HepG2 (cell line): ENCODE results near the gene RGS14. TPM values are rescaled to one million over a fixed set of nuclear protein-coding genes. Genes with fewer than 3 reads are reported as not detected.

Source experiments
- BCL6 ChIP-seq: IDR thresholded peaks from 2 replicates; pipeline ENCODE4 v1.6.1; 2016; ENCODE audit warnings: missing genetic modification reagents, missing compliant biosample characterization
- CBX2 ChIP-seq, 2 experiments: fragments of 200-600 bp in 1 of 2; sonication (generic); formaldehyde crosslinking in 1 of 2; IDR thresholded peaks; 2 replicates each; pipeline versions ENCODE4 v1.7.0 to v1.8.1; 2018 to 2022; ENCODE audit warnings: low read depth in 2 of 2, low read length in 1 of 2, mild to moderate bottlenecking in 1 of 2, missing genetic modification reagents in 1 of 2
- NRL ChIP-seq: sonication (generic); formaldehyde crosslinking; IDR thresholded peaks from 2 replicates; pipeline ENCODE4 v1.5.0; 2020; ENCODE audit warnings: missing genetic modification reagents, mild to moderate bottlenecking, moderate library complexity, borderline replicate concordance
- RFXANK ChIP-seq: IDR thresholded peaks from 2 replicates; pipeline ENCODE4 v1.6.1; 2016
- SMARCE1 ChIP-seq: fragments of 450-650 bp; IDR thresholded peaks from 2 replicates; pipeline ENCODE4 v1.6.1; 2017; ENCODE audit warnings: borderline replicate concordance
- ZNF276 ChIP-seq: sonication (generic); formaldehyde crosslinking; IDR thresholded peaks from 2 replicates; pipeline ENCODE4 v1.4.0; 2020; ENCODE audit warnings: mild to moderate bottlenecking, low read depth, missing genetic modification reagents
- ZNF292 ChIP-seq: sonication (generic); formaldehyde crosslinking; IDR thresholded peaks from 2 replicates; pipeline ENCODE4 v1.8.1; 2022; ENCODE audit warnings: mild to moderate bottlenecking, low read depth, missing genetic modification reagents, borderline replicate concordance
- ZNF451 ChIP-seq: sonication (generic); formaldehyde crosslinking; IDR thresholded peaks from 2 replicates; pipeline ENCODE4 v1.5.0; 2020; ENCODE audit warnings: mild to moderate bottlenecking, missing genetic modification reagents
- ZNF609 ChIP-seq: sonication (generic); formaldehyde crosslinking; IDR thresholded peaks from 2 replicates; pipeline ENCODE4 v1.4.0; 2020; ENCODE audit warnings: mild to moderate bottlenecking, missing genetic modification reagents, borderline replicate concordance
- ZNF747 ChIP-seq: sonication (generic); formaldehyde crosslinking; IDR thresholded peaks from 2 replicates; pipeline ENCODE4 v1.8.1; 2023; ENCODE audit warnings: missing genetic modification reagents, mild to moderate bottlenecking, borderline replicate concordance
- ZNF768 ChIP-seq: sonication (generic); formaldehyde crosslinking; IDR thresholded peaks from 2 replicates; pipeline ENCODE4 v1.4.0; 2020; ENCODE audit warnings: missing genetic modification reagents
- polyA plus RNA-seq, 8 experiments: library from polyadenylated mRNA; depleted of rRNA in 3 of 8; stranded (reverse) in 7 of 8; unstranded in 1 of 8; fragments of >200 nt; fragmentation: Illumina TruSeq in 4 of 8; extraction: Trizol in 4 of 8; gene quantifications; 2 replicates each; pipeline versions ENCODE4 v1.2.1 to v1.2.3, GENCODE V29; 2011 to 2016; ENCODE audit warnings: low read depth in 4 of 8, missing spikeins in 1 of 8, mixed read lengths in 1 of 8; ENCODE audit not compliant: insufficient read depth in 1 of 8
- total RNA-seq, 5 experiments: library from RNA; depleted of rRNA; stranded (reverse); fragments of >200 nt; fragmentation: Illumina TruSeq; extraction: Trizol; gene quantifications; 2 replicates each; pipeline ENCODE4 v1.2.3, GENCODE V29; 2016; ENCODE audit warnings: low read depth in 1 of 5
- TF ChIP-seq, protein P1 (sequence below): IDR thresholded peaks from 2 replicates; pipeline ENCODE4 v1.6.1; 2012; ENCODE audit warnings: low read depth, low read length, improper control_type of control experiment
- TF ChIP-seq, protein P2 (sequence below): sonication (generic); formaldehyde crosslinking; IDR thresholded peaks from 2 replicates; pipeline ENCODE4 v1.4.0; 2020; ENCODE audit warnings: missing genetic modification reagents, borderline replicate concordance
- TF ChIP-seq, protein P3 (sequence below): IDR thresholded peaks from 2 replicates; pipeline ENCODE4 v1.6.1; 2016; ENCODE audit warnings: low read depth, borderline replicate concordance

The RGS14 gene
- total and polyA plus RNA-seq, 2 of the 13 experiments (the other 11 are each of a cell fraction or from before 2014, with no cell fraction given) = 11.1 to 17.2 TPM

GRCh38 chr5:177351392-177352329 is 6.1 kb upstream of the RGS14 start, which contains the start of gene LMAN2 (continued):
- TF ChIP-seq, protein P1, sequence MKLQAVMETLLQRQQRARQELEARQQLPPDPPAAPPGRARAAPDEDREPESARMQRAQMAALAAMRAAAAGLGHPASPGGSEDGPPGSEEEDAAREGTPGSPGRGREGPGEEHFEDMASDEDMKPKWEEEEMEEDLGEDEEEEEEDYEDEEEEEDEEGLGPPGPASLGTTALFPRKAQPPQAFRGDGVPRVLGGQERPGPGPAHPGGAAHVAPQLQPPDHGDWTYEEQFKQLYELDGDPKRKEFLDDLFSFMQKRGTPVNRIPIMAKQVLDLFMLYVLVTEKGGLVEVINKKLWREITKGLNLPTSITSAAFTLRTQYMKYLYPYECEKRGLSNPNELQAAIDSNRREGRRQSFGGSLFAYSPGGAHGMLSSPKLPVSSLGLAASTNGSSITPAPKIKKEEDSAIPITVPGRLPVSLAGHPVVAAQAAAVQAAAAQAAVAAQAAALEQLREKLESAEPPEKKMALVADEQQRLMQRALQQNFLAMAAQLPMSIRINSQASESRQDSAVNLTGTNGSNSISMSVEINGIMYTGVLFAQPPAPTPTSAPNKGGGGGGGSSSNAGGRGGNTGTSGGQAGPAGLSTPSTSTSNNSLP = 0 out of 2 replicates have a peak, but pooled peaks have one; percentile 10
- TF ChIP-seq, protein P2, sequence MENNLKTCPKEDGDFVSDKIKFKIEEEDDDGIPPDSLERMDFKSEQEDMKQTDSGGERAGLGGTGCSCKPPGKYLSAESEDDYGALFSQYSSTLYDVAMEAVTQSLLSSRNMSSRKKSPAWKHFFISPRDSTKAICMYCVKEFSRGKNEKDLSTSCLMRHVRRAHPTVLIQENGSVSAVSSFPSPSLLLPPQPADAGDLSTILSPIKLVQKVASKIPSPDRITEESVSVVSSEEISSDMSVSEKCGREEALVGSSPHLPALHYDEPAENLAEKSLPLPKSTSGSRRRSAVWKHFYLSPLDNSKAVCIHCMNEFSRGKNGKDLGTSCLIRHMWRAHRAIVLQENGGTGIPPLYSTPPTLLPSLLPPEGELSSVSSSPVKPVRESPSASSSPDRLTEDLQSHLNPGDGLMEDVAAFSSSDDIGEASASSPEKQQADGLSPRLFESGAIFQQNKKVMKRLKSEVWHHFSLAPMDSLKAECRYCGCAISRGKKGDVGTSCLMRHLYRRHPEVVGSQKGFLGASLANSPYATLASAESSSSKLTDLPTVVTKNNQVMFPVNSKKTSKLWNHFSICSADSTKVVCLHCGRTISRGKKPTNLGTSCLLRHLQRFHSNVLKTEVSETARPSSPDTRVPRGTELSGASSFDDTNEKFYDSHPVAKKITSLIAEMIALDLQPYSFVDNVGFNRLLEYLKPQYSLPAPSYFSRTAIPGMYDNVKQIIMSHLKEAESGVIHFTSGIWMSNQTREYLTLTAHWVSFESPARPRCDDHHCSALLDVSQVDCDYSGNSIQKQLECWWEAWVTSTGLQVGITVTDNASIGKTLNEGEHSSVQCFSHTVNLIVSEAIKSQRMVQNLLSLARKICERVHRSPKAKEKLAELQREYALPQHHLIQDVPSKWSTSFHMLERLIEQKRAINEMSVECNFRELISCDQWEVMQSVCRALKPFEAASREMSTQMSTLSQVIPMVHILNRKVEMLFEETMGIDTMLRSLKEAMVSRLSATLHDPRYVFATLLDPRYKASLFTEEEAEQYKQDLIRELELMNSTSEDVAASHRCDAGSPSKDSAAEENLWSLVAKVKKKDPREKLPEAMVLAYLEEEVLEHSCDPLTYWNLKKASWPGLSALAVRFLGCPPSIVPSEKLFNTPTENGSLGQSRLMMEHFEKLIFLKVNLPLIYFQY (CRISPR knock-in tag) = peak; percentile 36; the same call in 1 of the 2 replicates
- TF ChIP-seq ZNF276 (no peak), CBX2 (IDR thresholded peaks at IDR 0.05; ENCODE audit: low read depth, low read length) (no peak), CBX2 (CRISPR knock-in tag; IDR thresholded peaks at IDR 0.05; ENCODE audit: low read depth) (no peak), NRL (CRISPR knock-in tag) (no peak), ZNF451 (CRISPR knock-in tag) (peak; percentile 62), BCL6 (CRISPR knock-in tag) (no peak), ZNF609 (CRISPR knock-in tag) (0 out of 2 replicates have a peak, but pooled peaks have one; percentile 33), ZNF292 (CRISPR knock-in tag) (peak; percentile 49; the same call in 1 of the 2 replicates), ZNF747 (CRISPR knock-in tag) (peak; percentile 79; the same call in 1 of the 2 replicates), SMARCE1 (no peak), ZNF768 (CRISPR knock-in tag) (peak; percentile 39; the same call in 1 of the 2 replicates), RFXANK (CRISPR knock-in tag) (no peak)
- TF ChIP-seq, protein P3, sequence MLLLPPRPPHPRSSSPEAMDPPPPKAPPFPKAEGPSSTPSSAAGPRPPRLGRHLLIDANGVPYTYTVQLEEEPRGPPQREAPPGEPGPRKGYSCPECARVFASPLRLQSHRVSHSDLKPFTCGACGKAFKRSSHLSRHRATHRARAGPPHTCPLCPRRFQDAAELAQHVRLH (CRISPR knock-in tag) = peak; percentile 48; the same call in 1 of the 2 replicates
